Skin of body (tissue), 2 donors: ENCODE measurements around the gene IFT27. TPM values are rescaled to one million over a fixed set of nuclear protein-coding genes. Genes with fewer than 3 reads are reported as not detected.

Source experiments
- DNase-seq: peaks from one replicate; lab custom pipeline; 2025; lab: John Stamatoyannopoulos, UW
- total RNA-seq: library from RNA; depleted of rRNA; stranded (reverse); fragments of >200 nt; gene quantifications from one replicate; pipeline ENCODE4 v1.2.3, GENCODE V29; 2014

Gene IFT27
- total RNA-seq, 1 donor from 2014 or later, result 12.8 TPM

DNA sequence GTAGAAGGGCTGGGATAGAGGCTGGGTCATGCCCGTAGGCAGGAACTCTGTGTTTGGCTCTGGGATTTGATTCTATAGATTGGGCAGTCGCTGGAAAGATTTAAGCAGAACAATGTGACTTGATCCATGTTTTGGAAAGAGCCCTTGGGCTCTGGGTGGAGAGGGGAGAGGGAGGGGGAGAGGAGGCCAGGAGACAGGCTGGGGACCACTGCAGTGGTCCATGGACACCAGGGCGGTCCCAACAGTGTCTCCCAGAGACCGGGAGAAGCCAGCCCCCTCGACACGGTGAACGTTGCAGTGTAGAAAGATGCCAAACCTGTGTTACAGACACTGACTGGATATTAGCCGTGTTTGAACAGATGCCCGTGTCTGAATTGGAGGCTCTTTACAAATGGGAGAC is 21.5 kb upstream of the IFT27 start:
- no peak for DNase-seq

DNA sequence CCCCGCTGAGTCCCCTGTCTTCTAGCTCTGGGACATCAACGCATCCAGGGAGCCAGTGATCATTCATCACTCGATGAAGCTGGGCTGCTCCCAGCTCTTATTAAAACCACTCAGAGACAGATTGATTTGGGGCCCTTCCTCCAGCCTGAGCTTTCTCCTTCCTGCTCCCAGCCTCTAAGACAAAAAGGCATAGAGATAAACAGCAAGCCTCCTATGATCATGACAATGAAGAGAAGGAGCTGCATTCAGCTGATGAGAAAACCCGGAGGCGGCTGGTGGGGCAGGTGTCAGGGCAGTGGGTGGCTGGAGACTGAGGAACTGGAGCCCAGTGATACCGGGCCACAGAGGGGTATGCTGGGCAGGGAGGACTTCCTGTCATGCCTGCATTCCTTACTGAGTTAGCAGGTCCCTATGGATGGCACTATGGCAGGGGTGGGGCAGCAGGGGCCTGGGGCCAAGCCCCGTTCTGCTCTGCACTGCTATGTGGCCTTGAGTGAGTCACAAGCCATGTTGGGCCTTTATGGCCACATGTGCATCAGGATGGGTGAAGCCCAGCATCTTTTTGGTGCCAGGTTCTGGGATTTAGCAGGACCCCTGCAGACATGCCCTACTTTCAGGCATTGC is 20.7 kb upstream of the IFT27 start:
- no peak for DNase-seq

DNA sequence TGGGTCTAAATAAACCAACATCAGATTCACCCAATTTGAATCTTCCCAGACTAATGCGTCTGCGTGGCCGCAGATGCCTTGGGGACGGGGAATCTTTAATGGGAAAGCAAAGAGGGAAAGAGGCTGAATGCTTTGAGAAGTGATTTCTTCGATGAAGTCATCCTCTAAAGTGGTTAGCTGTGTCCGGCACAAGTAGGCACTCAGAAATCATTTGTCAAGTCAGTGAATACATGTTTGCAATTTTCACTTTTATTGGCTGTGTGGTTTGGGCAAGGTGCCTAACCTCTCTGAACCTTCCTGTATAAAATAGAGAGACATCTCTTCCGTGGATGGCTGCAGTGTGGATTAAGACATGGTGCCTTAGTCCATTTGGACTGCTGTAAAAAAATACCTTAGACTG is 19.7 kb upstream of the IFT27 start:
- DNase-seq, result no peak

DNA sequence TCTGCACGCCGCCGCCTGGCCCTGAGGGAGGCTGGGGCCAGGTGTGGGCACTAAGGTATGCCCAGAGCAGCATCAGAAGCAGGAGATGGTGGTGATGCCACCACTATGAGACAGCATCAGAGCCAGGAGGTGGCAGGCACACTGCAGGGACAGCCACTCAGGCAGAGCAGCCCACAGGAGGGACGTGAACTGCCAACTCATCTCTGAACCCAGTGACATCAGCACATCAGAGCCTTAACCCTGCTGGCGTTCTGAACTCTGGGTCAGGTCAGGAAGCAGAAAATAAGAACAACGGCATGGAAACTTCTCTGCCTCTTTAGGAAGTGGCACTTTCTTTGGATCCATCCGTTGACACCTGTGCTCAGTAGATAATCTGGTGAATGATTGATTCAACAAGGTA is 14.7 kb upstream of the IFT27 start:
- DNase-seq, result no peak

DNA sequence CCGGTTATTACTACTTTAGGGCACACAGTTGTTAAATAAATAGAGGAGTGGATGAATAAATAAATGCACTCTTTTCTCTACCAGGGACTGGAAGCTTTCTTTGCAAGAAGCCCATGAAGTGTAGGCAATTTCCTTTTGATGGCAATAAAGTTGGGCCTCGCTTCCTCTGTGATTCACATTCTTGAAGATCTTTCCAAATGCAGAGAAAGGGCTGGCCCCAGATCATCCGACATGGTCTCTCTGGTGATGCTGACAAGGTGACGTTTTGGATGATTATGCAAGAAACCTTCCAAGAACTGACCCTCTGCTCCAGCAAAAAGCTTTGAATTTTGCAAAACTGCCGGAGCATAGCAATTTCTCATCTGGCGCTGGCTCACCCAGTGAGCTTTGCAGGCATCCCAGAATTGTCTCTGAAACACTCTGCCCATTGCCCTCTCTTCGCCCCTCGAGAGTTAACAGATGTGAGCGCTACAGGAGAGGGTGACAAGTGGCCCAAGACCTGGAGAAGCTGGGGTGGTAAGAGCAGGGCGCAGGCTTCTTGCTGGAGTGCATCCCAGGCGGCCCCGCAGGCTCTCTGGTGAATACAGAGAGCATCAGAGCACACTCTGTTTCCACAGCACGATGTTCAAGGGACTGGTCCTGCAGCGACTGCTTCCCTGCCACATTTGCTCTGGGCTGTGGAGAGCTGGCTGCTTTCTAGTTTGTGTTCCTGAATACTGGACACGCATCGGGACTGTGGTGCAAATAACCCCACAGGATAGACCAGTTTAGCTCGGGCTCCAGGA is 11.5 kb upstream of the IFT27 start:
- no peak for DNase-seq

DNA sequence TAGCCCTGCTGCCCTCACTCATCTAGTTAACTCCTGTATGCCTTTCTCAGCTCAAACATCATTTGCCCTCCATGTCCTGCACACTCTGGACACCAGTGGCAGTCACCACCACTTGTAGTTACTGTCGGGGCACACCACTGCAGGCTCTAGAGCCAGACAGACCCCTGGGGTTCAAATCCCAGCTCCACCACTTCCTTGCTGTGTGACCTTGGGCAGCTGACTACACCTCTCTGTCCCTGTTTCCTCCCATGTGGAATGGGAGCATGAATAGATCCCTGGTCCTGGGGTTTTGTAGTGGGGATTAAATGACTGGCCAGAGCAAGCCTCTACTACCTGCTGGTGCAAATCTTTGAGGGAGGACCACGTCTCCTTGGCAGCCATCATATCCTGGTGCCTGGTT is 7.8 kb upstream of the IFT27 start:
- DNase-seq, result no peak

DNA sequence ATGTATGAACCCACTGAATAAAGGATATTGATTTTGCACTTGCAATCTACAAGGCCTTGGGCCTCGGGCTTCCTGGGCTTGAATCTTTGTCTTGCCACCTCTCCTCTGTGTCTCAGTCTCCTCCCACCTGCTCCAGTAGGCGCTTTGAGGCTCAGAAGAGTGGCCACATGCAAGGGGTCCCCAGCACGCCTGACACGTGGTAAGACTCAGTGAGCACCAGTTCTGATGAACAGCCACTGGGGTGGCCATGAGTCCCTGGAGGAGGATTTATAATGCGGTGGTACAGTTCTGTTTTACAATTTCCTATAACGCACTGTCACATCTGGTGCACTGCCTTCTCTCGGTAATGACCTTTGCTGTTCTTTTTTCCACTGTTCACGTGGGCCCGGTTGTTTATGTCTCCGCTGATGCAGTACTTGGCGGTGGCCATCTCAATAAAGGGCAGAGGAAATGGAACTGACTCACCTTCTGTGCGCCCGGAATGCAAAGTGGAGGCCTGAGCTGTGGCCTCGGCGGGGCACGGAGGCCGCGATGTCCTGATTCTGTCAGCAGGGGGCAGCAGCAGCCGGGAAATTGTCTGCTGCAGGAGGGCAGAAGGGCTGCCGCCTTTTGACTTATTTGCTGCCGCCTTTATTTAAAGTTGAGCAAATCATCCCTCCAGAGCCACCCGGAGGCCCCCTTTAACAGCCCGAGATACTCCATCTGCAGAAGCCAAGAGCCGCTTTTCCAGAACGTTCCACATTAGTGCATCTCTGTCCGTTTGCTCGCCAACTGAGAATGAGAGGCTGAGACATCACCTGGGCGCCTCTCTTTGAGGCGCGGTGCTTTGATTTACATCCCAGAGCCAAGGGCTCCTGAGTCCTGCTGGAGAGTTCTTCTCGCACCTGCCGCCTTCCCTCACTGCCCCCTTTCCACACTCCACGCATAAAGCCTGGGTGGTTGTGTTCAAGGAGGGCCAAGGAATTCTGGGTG is 6.0 kb upstream of the IFT27 start:
- DNase-seq, result peak; percentile 45

DNA sequence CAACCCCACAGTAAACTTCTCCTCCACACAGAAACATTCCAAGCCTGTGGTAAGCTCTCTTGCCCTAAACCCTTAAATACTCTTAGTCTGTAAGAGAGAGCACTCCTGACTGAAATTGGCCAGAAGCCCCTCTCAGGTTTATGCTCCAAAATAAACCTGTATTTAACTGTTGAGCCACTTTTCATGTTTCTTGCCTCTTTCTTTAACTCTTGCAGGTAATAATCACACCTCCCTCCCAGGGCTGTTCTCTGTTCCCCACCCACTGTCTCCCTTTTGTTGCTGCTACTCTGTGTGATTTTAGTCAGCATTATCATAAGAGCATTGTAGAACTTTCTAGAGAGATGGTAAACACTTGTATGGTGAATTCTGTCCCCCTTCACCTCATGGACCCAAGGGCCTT is 2.1 kb upstream of the IFT27 start:
- DNase-seq, result no peak

DNA sequence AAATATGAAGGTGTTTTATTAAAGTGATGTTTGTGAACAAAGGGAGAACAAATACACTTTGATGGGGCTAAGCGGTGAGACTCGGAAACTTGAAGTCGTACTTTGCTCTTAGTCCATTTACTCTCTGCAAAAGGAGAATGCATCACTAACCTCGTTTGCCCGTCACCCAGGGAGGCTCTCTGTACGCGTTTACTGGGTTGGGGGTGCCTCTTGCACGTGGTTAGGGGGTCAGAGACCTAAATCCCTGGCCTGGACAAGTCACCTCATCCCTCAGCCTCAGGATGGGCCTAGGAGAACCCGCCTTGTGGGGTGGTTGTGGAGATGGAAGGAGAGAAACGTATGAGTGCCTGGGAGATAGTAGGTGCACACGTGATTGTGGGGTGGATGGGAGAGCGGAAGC is 803 bp upstream of the IFT27 start:
- no peak for DNase-seq

DNA sequence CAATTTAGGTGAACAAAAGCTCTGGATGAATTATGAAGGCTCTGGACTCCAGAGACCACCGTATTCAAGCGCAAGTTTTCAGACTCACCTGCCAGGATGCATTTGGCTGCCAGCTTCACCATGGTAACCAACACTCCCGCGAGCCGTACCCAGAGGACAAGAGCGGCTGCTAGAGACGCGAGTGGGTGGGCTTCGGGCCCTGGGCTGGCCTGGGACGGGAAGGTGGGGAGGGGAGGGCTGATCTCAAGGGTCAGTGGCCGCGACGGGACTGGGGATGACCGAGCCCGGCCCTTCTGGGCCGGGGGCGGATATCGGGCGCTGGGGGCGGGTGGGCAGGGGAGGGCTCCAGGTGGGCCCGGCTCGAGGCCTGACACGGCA is 344 bp downstream of the IFT27 start:
- DNase-seq, result no peak

DNA sequence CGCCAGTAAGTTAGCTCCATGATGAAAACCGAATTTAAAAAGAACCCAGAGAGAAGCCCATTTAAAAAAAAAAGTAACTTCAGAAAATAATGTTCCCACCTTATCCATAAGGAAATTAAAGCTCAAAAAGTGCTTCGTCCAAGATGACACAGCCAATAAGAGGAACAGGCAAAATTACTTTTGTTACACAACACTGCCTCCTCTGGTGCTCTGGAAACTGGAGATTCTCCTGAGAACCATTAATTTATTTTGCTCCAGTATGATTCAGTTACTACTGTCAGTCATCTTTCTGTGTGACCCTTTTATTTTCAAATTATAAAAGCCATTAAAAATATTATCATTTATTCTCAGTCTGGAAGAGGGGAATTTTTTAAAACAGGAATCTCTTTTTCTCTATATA is 2.0 kb downstream of the IFT27 start:
- DNase-seq, result no peak

DNA sequence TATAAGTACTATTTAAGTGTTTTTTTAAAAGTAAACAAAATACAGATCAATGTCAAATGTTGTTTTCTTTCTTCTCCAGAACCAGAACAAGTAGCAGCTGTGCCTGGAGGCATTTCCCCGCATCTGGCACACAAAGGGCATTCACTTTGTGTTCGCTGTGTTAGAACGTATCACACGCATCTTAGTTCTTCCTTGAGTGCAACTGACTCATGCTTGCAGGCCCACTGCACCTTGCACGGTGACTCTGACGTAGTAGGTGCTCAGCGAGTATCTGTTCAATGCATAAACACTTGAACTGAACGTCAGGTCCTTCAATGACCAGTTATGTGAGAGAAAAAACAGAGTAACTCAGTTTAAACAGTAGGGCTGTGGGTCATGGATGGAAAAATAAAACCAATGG is 3.5 kb downstream of the IFT27 start:
- no peak for DNase-seq

DNA sequence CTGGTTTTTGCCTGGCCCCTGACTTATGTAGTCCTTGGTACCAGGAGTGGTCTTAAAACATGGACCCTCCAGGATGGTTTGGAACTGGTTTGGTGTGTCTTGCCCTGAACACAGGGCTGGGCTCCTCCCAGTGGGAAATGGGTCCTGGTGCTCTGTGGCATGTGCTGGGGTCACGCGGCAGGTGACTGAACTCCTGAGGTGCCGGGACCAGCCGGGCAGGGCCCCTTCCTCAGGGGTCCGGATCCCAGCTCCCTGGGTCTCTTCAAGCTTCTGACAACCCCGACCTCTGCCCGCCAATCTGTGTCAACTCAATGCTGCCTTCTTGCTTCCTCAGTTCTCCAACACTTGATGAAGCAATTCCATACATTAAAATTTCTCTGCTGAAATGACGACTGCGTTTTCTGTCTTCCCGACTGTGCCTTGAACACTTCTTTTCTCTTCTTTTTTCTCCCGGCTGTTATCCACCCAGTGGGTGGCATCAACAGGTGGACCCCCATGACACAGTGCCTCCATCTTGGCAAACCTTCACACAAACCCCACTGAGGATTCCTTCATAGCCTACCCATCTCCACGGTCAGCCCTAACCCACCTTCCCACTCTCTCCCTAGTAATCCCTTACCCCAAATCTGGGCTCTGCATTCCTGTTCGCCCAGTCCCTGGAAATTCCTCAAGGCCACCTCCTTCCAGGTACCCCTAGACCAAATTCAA is 4.4 kb downstream of the IFT27 start:
- no peak for DNase-seq

DNA sequence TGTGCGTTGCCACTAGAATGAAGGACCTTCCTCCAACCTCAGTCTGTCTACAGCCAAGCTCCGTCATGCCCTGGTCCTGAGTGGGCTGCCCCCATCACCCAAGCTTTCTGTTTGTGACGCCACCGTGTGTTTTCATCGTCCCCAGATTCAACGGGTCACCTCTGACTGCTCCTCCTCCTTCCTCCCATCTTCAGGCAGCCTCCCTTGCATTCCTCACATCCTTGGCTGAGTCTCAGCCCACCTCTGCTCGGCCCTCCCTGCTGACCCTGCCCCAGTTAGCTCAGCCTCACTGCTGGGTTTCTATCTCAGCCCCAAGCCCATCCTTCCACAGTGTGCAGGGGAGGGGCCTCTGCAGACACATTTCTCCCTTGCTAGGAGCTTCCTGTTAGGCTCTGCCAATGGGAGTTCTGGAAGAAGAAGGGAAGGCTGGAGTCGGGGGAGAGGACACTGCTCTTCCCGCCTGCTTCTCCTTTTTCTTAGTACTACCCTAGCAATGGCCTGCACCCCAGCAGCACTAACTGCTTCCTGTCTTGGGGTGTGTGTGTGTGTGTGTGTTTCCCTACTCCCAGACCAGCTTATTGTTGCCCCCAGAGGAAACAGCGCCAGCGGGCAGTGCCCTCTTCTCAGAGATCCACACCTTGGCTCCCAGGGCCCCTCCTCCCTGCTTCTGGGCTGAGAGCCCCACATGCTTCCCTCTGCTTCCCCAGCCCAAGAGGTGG is 5.2 kb downstream of the IFT27 start:
- no peak for DNase-seq

DNA sequence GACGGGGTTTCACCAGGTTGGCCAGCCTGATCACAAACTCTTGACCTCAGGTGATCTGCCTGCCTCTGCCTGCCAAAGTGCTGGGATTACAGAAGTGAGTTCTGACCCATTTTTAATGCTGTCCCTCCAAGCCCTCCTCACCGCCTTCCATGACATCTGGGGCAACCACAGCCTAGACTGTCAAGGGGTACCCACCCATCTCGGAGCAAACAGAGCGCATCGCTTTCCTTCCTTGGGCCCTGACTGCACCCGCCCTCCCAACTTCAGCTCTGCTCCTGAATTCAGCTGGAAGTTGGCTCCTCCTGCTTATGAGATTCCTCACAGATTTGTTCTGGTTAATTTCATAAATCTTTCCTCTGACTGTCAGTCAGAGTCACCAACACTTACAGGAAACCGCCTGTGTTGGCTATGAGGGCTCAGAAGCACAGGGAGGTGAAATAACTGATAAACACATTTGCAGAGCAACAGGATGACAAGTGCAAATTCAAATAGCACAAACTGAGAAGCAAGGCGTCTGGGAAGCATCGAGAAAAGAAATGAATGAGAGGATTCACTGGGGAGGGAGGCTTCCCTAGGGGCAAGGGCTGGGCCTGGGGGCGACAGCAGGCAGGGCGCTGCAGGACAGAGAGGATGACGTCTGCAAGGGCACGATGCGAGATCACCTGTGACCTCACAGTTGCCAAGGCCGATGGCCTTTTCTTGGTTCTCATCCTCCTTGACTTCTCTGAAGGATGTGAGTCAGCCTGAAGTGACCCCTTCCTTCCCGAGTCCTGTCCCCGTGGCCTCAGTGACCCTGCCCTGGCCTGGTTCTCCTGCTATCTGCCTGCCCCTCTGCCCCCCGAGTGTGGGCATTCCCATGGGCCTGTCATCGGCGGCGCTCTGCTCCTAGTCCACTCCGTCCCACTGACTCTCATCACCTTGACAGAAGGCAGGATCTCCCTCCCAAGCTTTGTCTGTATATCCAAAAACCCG is 6.1 kb downstream of the IFT27 start:
- DNase-seq, result no peak

DNA sequence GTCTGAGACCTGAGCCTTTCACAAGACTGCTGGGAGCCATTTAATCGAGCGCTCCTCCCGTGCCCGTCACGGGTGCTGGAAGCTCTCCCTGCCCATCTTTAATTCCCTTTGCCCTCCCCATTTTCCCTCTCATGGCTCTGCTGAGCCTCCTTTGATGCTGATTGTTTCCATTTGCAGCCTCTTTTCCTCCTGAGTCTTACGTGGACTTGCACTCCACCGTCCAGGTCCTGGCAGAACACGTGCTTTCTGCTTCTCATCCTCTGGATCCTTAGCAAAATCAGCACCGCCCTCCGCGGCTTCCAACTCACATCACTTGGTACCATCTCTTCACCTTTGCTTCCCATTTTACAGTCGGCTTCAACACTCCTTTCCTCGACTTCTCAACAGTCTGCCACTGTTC is 7.3 kb downstream of the IFT27 start:
- no peak for DNase-seq

DNA sequence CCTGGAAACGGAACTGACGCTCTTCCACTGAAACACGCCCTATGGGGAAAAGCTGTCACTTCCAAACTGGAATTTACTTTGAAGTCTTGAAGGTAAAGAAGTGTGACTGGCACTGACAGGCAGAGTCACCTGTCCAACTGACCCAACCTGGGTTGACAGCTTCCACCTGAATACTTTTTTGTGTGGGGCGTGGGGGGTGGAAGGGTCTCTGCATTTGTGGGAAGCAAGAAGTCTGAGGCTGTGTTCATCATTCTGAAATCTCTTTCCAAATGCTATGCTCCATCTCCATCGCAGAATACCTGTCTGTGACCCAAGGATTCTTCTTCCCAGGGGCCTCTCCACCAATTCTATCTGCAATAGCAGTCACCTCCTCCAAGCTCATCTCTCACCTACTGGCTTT is 7.8 kb downstream of the IFT27 start:
- DNase-seq, result no peak

DNA sequence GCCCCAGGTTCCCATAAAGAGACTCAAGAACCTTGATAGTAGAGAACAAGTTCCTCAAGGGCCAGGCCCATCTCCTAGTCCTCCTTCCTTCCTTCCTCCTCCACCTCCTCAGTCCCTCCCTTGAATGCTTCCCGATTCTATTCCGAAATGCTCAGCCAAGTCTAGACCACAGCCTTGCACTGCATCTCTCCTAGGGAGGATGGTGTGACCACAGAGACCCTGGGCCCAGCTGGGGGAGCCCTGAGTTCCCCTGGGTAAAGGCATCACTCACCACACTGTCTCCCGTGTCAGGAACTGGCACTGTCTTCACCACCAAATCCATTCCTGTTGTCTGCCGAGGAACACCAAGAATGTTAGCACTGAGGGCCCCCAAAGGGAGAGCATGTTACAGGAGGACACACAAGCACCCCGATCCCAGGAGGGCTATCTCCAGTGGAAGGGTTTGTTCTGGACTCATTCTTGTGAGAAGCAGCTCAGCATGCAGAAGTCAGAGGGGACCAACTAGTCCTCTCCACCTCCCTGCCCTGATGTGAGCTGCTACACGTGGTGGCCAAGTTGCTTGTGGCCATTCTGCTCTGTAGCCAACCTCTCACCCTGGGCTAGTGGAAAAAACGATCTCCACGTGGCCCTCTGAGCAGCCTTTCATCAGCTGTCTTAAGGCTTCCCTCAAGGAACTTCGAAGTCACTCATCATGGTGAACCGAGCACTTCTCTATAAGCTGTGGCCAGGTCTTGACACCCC is 8.7 kb downstream of the IFT27 start:
- no peak for DNase-seq

DNA sequence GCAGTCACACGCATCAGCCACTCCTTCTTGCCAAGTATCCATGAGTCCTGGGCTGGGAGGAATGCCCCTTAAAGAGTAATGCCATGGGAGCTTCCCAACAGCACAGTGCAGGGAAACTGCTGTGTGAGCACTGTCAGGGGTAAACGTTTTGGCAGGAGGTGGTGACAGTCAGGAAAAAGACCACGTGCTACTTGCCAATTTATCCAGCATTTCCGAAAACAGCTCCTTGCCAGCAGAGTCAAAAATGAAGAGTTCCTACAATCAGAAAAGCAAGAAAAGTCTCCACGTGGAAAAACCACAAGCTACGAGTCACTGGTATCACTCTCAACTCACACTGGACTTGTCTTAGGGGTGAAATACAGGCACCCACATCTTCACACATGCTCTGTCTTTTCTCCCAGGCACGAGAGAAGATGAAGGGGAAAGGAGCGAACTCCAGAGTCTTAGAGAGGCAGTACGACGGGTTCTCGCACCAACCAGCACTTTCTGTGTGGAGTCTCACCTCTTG is 9.9 kb downstream of the IFT27 start:
- no peak for DNase-seq
